ENCODE data around the gene ITGB3BP. TPM values are rescaled to one million over a fixed set of nuclear protein-coding genes. Genes with fewer than 3 reads are reported as not detected.
A peak's percentile ranks its signal among the peaks of the same experiment; 100 is the strongest.
"Not testable (repeated sequence)": the region's sequence is repeated elsewhere in the genome, so short reads cannot be mapped to it uniquely, and the experiment has no call there.

ITGB3BP gene, protein sequence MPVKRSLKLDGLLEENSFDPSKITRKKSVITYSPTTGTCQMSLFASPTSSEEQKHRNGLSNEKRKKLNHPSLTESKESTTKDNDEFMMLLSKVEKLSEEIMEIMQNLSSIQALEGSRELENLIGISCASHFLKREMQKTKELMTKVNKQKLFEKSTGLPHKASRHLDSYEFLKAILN
- total RNA-seq, result 11.3 TPM
- 10 to 100 TPM; 19.1 to 29.9 (median 24.3) TPM for polyA plus RNA-seq

DNA sequence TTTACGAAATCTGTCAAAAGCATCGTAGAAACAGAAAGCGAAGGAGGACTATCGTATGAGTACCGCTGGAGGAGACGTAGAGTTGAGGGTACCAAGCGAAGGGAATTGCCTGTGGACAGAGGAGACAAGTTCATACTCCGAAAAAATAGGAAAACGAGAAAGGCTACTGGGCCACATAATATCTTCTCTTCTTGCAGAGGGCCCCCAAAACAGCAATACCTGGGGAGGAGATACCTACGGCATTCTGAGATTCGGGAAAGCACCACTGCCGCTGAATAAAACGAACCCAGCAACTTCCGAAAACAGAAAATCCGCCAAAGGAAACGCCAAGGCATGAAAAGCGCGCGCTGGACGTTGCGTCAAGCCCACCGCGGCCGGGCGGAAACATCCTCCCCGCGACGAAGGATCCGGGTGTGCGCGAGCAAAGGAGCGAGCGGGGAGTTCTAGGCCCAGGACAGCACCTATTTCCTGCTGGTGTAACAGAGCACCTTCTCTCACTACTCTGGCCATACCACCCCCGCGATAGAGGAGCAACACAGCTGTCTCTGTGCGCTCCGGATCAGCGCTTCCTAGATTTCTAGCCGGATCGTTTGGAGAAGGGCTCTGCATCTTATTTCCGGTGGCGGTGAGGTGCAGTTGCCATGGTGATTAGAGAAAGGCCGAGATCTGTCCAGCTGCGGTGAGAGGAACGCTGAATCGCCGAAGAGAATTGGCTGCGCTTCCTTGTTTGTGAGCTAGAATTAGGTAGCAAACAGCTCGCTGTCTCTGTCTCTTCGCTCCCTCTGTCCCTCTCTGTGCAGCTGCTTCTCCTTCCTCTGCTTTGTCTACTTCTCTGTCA lies at the start of gene ITGB3BP, which contains the start of gene EFCAB7:
TSS of gene ITGB3BP (minus strand) at position 335 of the 838 bp plus-strand sequence. CDS start at position 243, 92 bp downstream.
TSS of gene EFCAB7 (plus strand) at position 635 of the 838 bp plus-strand sequence. CDS start 2,048 bp downstream, outside the sequence.
- Histone ChIP-seq H3K4me1 (ENCODE audit: control insufficient read depth, insufficient read depth, low read length, poor library complexity, severe bottlenecking) (peaks cover 17% of the 10 kb centered on the region), H3K9me3 (ENCODE audit: control insufficient read depth in 2 of 2, low read length in 2 of 2) (no peaks in the 10 kb centered on the region), H3K27ac (ENCODE audit: insufficient read depth, low read length, poor library complexity, severe bottlenecking) (peak within 1 kb of the TSS; percentile 82), H3K4me3 (ENCODE audit: low read depth, low read length) (peak within 1 kb of the TSS; percentile 97), H3K27me3 (ENCODE audit: control insufficient read depth, insufficient read depth, low read length) (no peaks in the 10 kb centered on the region), H3K36me3 (ENCODE audit: control insufficient read depth, insufficient read depth, low read length) (peaks cover 10% of the 10 kb centered on the region)
- Mint-ChIP-seq H3K27ac (peak within 1 kb of the TSS; percentile 84 to 97 (median 96)), H3K36me3 (peaks cover 6% of the 10 kb centered on the region), H3K27me3 (no peaks in the 10 kb centered on the region), H3K4me3 (peak within 1 kb of the TSS; percentile 91 to 99 (median 94)), H3K4me1 (peaks cover 26 to 38% (median 38%) of the 10 kb centered on the region in 4 donors), H3K9me3 (no peaks in the 10 kb centered on the region)
- DNase-seq (peak; percentile 62 to 91 (median 84)), ATAC-seq (ENCODE audit: low read depth in 2 of 2) (peak; percentile 89)

DNA sequence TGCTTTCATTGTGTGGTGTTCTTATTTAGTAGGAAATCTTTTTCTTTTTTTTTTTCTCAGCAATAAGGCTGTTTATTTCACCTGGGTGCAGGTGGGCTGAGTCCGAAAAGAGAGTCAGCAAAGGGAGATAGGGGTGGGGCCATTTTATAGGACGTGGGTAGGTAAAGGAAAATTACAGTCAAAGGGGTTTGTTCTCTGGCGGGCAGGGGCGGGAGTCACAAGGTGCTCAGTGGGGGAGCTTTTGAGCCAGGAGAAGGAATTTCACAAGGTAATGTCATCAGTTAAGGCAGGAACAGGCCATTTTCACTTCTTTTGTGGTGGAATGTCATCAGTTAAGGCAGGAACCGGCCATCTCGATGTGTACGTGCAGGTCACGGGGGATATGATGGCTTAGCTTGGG lies 49.7 kb upstream of the ITGB3BP start:
- not testable (repeated sequence) for H3K9me3 ChIP-seq (ENCODE audit: control insufficient read depth in 2 of 2, low read length in 2 of 2); H3K27me3 Mint-ChIP-seq; H3K4me3 ChIP-seq (ENCODE audit: low read depth, low read length); DNase-seq; H3K4me1 ChIP-seq (ENCODE audit: control insufficient read depth, insufficient read depth, low read length, poor library complexity, severe bottlenecking); H3K9me3 Mint-ChIP-seq; H3K36me3 Mint-ChIP-seq; ATAC-seq (ENCODE audit: low read depth in 2 of 2); H3K27me3 ChIP-seq (ENCODE audit: control insufficient read depth, insufficient read depth, low read length); H3K36me3 ChIP-seq (ENCODE audit: control insufficient read depth, insufficient read depth, low read length); H3K4me1 Mint-ChIP-seq; H3K4me3 Mint-ChIP-seq; H3K27ac ChIP-seq (ENCODE audit: insufficient read depth, low read length, poor library complexity, severe bottlenecking)
- H3K27ac Mint-ChIP-seq, result peak overlapping the region in 1 of 3 donors; percentile 96

DNA sequence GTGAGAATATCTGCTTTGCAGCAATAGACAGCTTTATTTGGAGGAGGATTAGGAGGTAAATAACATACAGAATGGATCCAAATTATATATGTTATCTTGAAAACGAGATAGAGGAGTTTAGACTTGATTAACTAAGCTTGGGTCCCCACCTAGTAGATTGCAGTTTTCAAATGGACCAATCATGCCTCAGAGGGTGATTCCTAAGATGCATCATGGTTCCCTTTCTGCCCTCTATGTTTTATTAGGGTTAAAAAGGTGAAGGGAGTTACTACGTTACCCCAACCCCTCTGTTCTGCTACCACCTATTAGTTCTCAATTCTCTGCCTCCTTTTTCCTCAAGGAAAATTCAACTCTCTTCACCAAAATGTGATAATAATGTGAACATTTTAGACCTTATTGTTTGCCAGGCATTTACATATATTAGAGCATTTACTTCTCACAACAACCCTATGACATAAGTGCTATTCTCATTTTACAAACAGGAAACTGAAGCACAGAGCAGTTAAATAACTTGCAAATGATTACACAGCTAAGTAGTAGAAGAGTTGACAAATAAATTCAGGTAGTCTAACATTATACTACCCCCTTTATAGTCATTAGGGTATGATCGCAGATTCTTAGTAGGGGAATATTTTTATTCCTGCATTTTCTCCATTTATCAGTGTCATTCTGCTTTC lies 46.8 kb upstream of the ITGB3BP start:
- no peak overlapping the region for H3K4me3 Mint-ChIP-seq
- Histone ChIP-seq H3K9me3 (ENCODE audit: control insufficient read depth in 2 of 2, low read length in 2 of 2) (no peaks in the 10 kb centered on the region), H3K27ac (ENCODE audit: insufficient read depth, low read length, poor library complexity, severe bottlenecking) (no peak overlapping the region), H3K4me1 (ENCODE audit: control insufficient read depth, insufficient read depth, low read length, poor library complexity, severe bottlenecking) (no peaks in the 10 kb centered on the region), H3K4me3 (ENCODE audit: low read depth, low read length) (no peak overlapping the region), H3K27me3 (ENCODE audit: control insufficient read depth, insufficient read depth, low read length) (no peaks in the 10 kb centered on the region), H3K36me3 (ENCODE audit: control insufficient read depth, insufficient read depth, low read length) (no peaks in the 10 kb centered on the region)
- no peaks in the 10 kb centered on the region for H3K4me1 Mint-ChIP-seq
- no peaks in the 10 kb centered on the region for H3K9me3 Mint-ChIP-seq
- ATAC-seq (ENCODE audit: low read depth in 2 of 2) (no peak), DNase-seq (no peak)
- H3K27ac Mint-ChIP-seq, result peak overlapping the region in 1 of 3 donors; percentile 16
- H3K36me3 Mint-ChIP-seq, result peaks cover 6% of the 10 kb centered on the region
- H3K27me3 Mint-ChIP-seq, result no peaks in the 10 kb centered on the region

DNA sequence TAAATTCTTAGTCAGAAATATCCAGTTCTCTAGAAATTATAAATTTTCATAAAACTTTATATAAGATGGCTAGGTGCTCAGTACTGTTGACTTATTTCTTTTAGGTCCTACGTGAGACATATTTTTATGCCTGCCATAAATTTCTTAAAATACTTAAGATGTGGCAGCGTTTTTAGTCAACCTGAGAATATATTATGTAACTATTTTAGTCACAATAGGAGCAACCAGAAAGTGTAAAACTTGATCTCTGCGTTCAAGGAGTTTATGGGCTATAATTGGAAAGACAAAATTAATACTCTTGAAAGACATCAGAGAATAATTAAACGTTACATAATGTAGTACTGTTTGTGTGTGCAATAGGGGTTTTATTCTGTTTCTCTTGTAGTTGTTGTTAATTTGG lies 46.0 kb upstream of the ITGB3BP start:
- H3K27me3 Mint-ChIP-seq, result no peaks in the 10 kb centered on the region
- no peak for DNase-seq

DNA sequence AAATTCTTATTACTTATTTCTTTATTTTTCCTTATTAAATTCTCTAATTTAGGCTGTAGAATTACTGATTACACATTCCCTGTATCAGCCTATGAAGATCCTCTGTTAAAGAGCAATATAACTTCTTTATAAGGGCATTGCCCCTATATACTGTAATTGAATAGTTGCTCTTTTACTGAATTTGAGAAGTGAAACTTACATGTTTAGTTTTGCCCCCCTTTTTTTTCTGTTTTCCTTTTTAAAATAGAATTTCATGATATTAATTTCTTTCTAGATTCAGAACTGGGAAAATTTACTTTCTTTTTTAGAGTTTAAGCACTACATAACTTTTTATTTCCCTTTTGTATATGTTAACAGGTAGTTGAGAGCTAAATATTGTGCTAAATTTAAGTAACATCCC lies 40.7 kb upstream of the ITGB3BP start:
- no peaks in the 10 kb centered on the region for H3K27me3 Mint-ChIP-seq
- H3K4me1 ChIP-seq (ENCODE audit: control insufficient read depth, insufficient read depth, low read length, poor library complexity, severe bottlenecking), result no peaks in the 10 kb centered on the region
- H3K27ac Mint-ChIP-seq, result no peak overlapping the region
- H3K27me3 ChIP-seq (ENCODE audit: control insufficient read depth, insufficient read depth, low read length), result no peaks in the 10 kb centered on the region
- DNase-seq, result no peak
- H3K9me3 Mint-ChIP-seq, result no peaks in the 10 kb centered on the region
- H3K36me3 ChIP-seq (ENCODE audit: control insufficient read depth, insufficient read depth, low read length), result no peaks in the 10 kb centered on the region
- H3K27ac ChIP-seq (ENCODE audit: insufficient read depth, low read length, poor library complexity, severe bottlenecking), result no peak overlapping the region
- H3K9me3 ChIP-seq (ENCODE audit: control insufficient read depth in 2 of 2, low read length in 2 of 2), result no peaks in the 10 kb centered on the region
- no peaks in the 10 kb centered on the region for H3K4me1 Mint-ChIP-seq
- H3K4me3 Mint-ChIP-seq, result no peak overlapping the region
- ATAC-seq (ENCODE audit: low read depth in 2 of 2), result no peak
- peaks cover 18% of the 10 kb centered on the region for H3K36me3 Mint-ChIP-seq
- no peak overlapping the region for H3K4me3 ChIP-seq (ENCODE audit: low read depth, low read length)

More for the DNA sequence above, 46.0 kb upstream of the ITGB3BP start:
- Mint-ChIP-seq H3K4me3 (no peak overlapping the region), H3K9me3 (no peaks in the 10 kb centered on the region), H3K36me3 (peaks cover 6% of the 10 kb centered on the region), H3K27ac (no peak overlapping the region), H3K4me1 (no peaks in the 10 kb centered on the region)
- Histone ChIP-seq H3K27ac (ENCODE audit: insufficient read depth, low read length, poor library complexity, severe bottlenecking) (no peak overlapping the region), H3K36me3 (ENCODE audit: control insufficient read depth, insufficient read depth, low read length) (no peaks in the 10 kb centered on the region), H3K27me3 (ENCODE audit: control insufficient read depth, insufficient read depth, low read length) (no peaks in the 10 kb centered on the region), H3K4me1 (ENCODE audit: control insufficient read depth, insufficient read depth, low read length, poor library complexity, severe bottlenecking) (no peaks in the 10 kb centered on the region), H3K4me3 (ENCODE audit: low read depth, low read length) (no peak overlapping the region), H3K9me3 (ENCODE audit: control insufficient read depth in 2 of 2, low read length in 2 of 2) (no peaks in the 10 kb centered on the region)
- no peak for ATAC-seq (ENCODE audit: low read depth in 2 of 2)

DNA sequence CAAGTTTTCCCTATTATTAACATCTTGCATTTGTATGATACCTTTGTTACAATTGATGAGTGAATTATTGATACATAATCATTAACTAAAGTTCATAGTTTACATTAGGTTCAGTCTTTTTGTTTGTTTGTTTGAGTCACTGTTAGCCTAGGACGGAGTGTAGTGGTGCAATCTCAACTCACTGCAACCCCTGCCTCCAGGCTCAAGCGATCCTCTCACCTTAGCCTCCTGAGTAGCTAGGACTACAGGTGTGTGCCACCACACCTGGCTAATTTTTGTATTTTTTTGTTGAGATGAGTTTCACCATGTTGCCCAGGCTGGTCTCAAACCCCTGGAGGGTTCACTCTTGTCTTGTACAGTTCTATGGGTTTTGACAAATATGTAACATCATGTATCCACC lies 36.3 kb upstream of the ITGB3BP start:
- Histone ChIP-seq H3K9me3 (ENCODE audit: control insufficient read depth in 2 of 2, low read length in 2 of 2) (no peaks in the 10 kb centered on the region), H3K36me3 (ENCODE audit: control insufficient read depth, insufficient read depth, low read length) (no peaks in the 10 kb centered on the region), H3K4me3 (ENCODE audit: low read depth, low read length) (no peak overlapping the region), H3K27me3 (ENCODE audit: control insufficient read depth, insufficient read depth, low read length) (no peaks in the 10 kb centered on the region), H3K4me1 (ENCODE audit: control insufficient read depth, insufficient read depth, low read length, poor library complexity, severe bottlenecking) (no peaks in the 10 kb centered on the region), H3K27ac (ENCODE audit: insufficient read depth, low read length, poor library complexity, severe bottlenecking) (no peak overlapping the region)
- DNase-seq, result no peak
- Mint-ChIP-seq H3K4me1 (peaks cover 0 to 6% (median 2%) of the 10 kb centered on the region in 4 donors), H3K27ac (no peak overlapping the region), H3K27me3 (no peaks in the 10 kb centered on the region), H3K4me3 (no peak overlapping the region), H3K36me3 (peaks cover 12% of the 10 kb centered on the region), H3K9me3 (no peaks in the 10 kb centered on the region)
- ATAC-seq (ENCODE audit: low read depth in 2 of 2), result no peak

DNA sequence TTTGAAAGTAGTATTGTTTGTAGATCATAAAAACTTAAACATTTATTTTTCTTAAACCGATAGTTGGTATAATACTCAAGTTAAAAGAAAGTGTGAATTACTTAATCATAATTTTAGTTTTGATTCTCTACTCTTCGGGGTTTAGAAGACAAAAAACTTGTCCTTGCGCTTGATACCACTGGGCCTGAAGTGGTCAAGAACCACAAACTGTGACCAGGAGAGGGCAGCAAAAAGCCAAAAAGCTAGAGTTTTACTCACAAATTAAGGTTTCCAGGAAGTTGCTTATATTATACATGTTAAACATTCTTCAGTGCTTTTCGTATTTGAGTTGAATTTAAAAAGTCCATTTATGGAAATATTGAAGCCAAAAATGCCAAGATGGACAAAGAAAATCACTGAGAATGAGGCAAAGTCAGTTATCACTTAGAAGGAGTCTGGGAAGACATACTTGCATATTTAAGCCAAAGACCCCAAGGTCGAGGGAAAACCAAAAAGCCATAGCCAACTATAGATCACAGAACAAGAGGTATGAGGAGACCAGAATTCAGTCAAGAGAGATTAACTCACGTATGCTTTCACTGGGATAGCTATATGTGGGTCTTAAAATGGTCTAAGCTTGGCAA lies 34.5 kb upstream of the ITGB3BP start:
- Histone ChIP-seq H3K4me1 (ENCODE audit: control insufficient read depth, insufficient read depth, low read length, poor library complexity, severe bottlenecking) (no peaks in the 10 kb centered on the region), H3K27me3 (ENCODE audit: control insufficient read depth, insufficient read depth, low read length) (no peaks in the 10 kb centered on the region), H3K9me3 (ENCODE audit: control insufficient read depth in 2 of 2, low read length in 2 of 2) (no peaks in the 10 kb centered on the region), H3K4me3 (ENCODE audit: low read depth, low read length) (no peak overlapping the region), H3K36me3 (ENCODE audit: control insufficient read depth, insufficient read depth, low read length) (no peaks in the 10 kb centered on the region), H3K27ac (ENCODE audit: insufficient read depth, low read length, poor library complexity, severe bottlenecking) (no peak overlapping the region)
- Mint-ChIP-seq H3K4me3 (no peak overlapping the region), H3K4me1 (peaks cover 0 to 6% (median 2%) of the 10 kb centered on the region in 4 donors), H3K27ac (no peak overlapping the region), H3K27me3 (no peaks in the 10 kb centered on the region), H3K9me3 (no peaks in the 10 kb centered on the region), H3K36me3 (peaks cover 9% of the 10 kb centered on the region)
- ATAC-seq (ENCODE audit: low read depth in 2 of 2), result no peak
- DNase-seq, result peak in 1 of 3 donors; percentile 46

All from CD4-positive, CD25-positive, alpha-beta regulatory T cell (primary cell).